H9 (cell line): ENCODE data around the gene NECAP2. TPM values are rescaled to one million over a fixed set of nuclear protein-coding genes. Genes with fewer than 3 reads are reported as not detected.

Source experiments
- DNase-seq: peaks from one replicate; pipeline ENCODE4 v3.0.0-alpha.2; 2017
- H2AFZ ChIP-seq: one replicate; pipeline ENCODE4 v1.6.1; 2013; ENCODE audit warnings: mild to moderate bottlenecking, low read length, control low read depth, moderate library complexity
- H2AK5ac ChIP-seq: 2 replicates; pipeline ENCODE4 v1.6.1; 2013; ENCODE audit warnings: low read length, control low read depth, mixed read lengths; ENCODE audit not compliant: insufficient read length
- H2BK120ac ChIP-seq: one replicate; pipeline ENCODE4 v1.6.1; 2013; ENCODE audit warnings: low read depth, mild to moderate bottlenecking, low read length, control low read depth, inconsistent platforms; ENCODE audit not compliant: poor library complexity, severe bottlenecking
- H2BK12ac ChIP-seq: 2 replicates; pipeline ENCODE4 v1.6.1; 2013; ENCODE audit warnings: low read length, control low read depth, mixed read lengths, low read depth; ENCODE audit not compliant: insufficient read length
- H2BK15ac ChIP-seq: 2 replicates; pipeline ENCODE4 v1.6.1; 2013; ENCODE audit warnings: low read depth, low read length, control low read depth
- H2BK20ac ChIP-seq: one replicate; pipeline ENCODE4 v1.6.1; 2013; ENCODE audit warnings: low read depth, mild to moderate bottlenecking, low read length, control low read depth, inconsistent platforms; ENCODE audit not compliant: poor library complexity, severe bottlenecking
- H2BK5ac ChIP-seq: 2 replicates; pipeline ENCODE4 v1.6.1; 2013; ENCODE audit warnings: low read length, control low read depth, mixed read lengths; ENCODE audit not compliant: insufficient read length
- H3K14ac ChIP-seq: 2 replicates; pipeline ENCODE4 v1.6.1; 2013; ENCODE audit warnings: low read length, control low read depth; ENCODE audit not compliant: insufficient read depth
- H3K18ac ChIP-seq: 2 replicates; pipeline ENCODE4 v1.6.1; 2013; ENCODE audit warnings: low read depth, mild to moderate bottlenecking, mixed read lengths, low read length, control low read depth; ENCODE audit not compliant: insufficient read length
- H3K23ac ChIP-seq: 2 replicates; pipeline ENCODE4 v1.6.1; 2013; ENCODE audit warnings: low read length, control low read depth, mixed read lengths, low read depth; ENCODE audit not compliant: insufficient read length
- H3K23me2 ChIP-seq: 2 replicates; pipeline ENCODE4 v1.6.1; 2013; ENCODE audit warnings: low read depth, mild to moderate bottlenecking, mixed read lengths, low read length, control low read depth; ENCODE audit not compliant: insufficient read length, poor library complexity, severe bottlenecking
- H3K27ac ChIP-seq: 2 replicates; pipeline ENCODE4 v1.5.1; 2013; ENCODE audit warnings: low read length, control low read depth, mixed read lengths, low read depth; ENCODE audit not compliant: insufficient read length
- H3K27me3 ChIP-seq: 2 replicates; pipeline ENCODE4 v1.6.1; 2013; ENCODE audit warnings: low read length, control low read depth, inconsistent platforms; ENCODE audit not compliant: insufficient read depth
- H3K4ac ChIP-seq: 2 replicates; pipeline ENCODE4 v1.6.1; 2013; ENCODE audit warnings: low read depth, mild to moderate bottlenecking, control low read depth, inconsistent platforms, low read length, moderate library complexity
- H3K4me1 ChIP-seq: 2 replicates; pipeline ENCODE4 v1.6.1; 2013; ENCODE audit warnings: low read length, control low read depth, inconsistent platforms; ENCODE audit not compliant: insufficient read depth
- H3K4me2 ChIP-seq: 2 replicates; pipeline ENCODE4 v1.6.1; 2013; ENCODE audit warnings: low read length, control low read depth, mixed read lengths; ENCODE audit not compliant: insufficient read length, insufficient read depth
- H3K56ac ChIP-seq: 2 replicates; pipeline ENCODE4 v1.6.1; 2013; ENCODE audit warnings: low read depth, mild to moderate bottlenecking, mixed read lengths, low read length, control low read depth; ENCODE audit not compliant: insufficient read length
- H3K79me1 ChIP-seq: 2 replicates; pipeline ENCODE4 v1.6.1; 2013; ENCODE audit warnings: low read depth, mild to moderate bottlenecking, moderate library complexity, low read length, control low read depth, inconsistent platforms; ENCODE audit not compliant: insufficient read depth, poor library complexity, severe bottlenecking
- H3K79me2 ChIP-seq: 2 replicates; pipeline ENCODE4 v1.6.1; 2013; ENCODE audit warnings: low read length, control low read depth, inconsistent platforms; ENCODE audit not compliant: insufficient read depth
- H3K9ac ChIP-seq: 2 replicates; pipeline ENCODE4 v1.6.1; 2013; ENCODE audit warnings: low read length, control low read depth, mixed read lengths; ENCODE audit not compliant: insufficient read length; ENCODE audit errors: extremely low read depth
- H3K9me3 ChIP-seq: one replicate; pipeline ENCODE4 v1.6.1; 2013; ENCODE audit warnings: low read depth, low read length, inconsistent platforms; ENCODE audit not compliant: control insufficient read depth
- H3T11ph ChIP-seq: one replicate; pipeline ENCODE4 v1.6.1; 2013; ENCODE audit warnings: mild to moderate bottlenecking, low read length, control low read depth, inconsistent platforms
- H4K20me1 ChIP-seq: one replicate; pipeline ENCODE4 v1.6.1; 2013; ENCODE audit not compliant: control insufficient read depth, insufficient read length, insufficient read depth
- H4K5ac ChIP-seq: 2 replicates; pipeline ENCODE4 v1.6.1; 2013; ENCODE audit warnings: low read depth, mild to moderate bottlenecking, mixed read lengths, low read length, control low read depth; ENCODE audit not compliant: insufficient read length
- H4K8ac ChIP-seq: replicated peaks from 2 replicates; pipeline ENCODE4 v1.6.1; 2013; ENCODE audit warnings: low read length, control low read depth, mixed read lengths, low read depth; ENCODE audit not compliant: insufficient read length
- H4K91ac ChIP-seq: 2 replicates; pipeline ENCODE4 v1.6.1; 2013; ENCODE audit warnings: low read depth, mild to moderate bottlenecking, moderate library complexity, mixed read lengths, low read length, control low read depth; ENCODE audit not compliant: insufficient read length
- H3K27ac Mint-ChIP-seq, 3 experiments: 2 replicates in 2 of 3; 3 replicates in 1 of 3; pipeline ENCODE4 v1.8.0; 2020 to 2021; ENCODE audit warnings: mixed read lengths in 3 of 3, mild to moderate bottlenecking in 1 of 3, moderate library complexity in 1 of 3
- H3K27me3 Mint-ChIP-seq: 2 replicates; pipeline ENCODE4 v1.8.0; 2021; ENCODE audit warnings: low read depth, mild to moderate bottlenecking, moderate library complexity, mixed read lengths
- H3K36me3 Mint-ChIP-seq, 3 experiments: 2 replicates in 2 of 3; 3 replicates in 1 of 3; pipeline ENCODE4 v1.8.0; 2020 to 2021; ENCODE audit warnings: low read depth in 3 of 3, mixed read lengths in 3 of 3; ENCODE audit not compliant: insufficient read depth in 1 of 3
- H3K4me1 Mint-ChIP-seq, 2 experiments: 2 replicates each; pipeline ENCODE4 v1.8.0; 2020; ENCODE audit warnings: mixed read lengths in 2 of 2
- H3K4me3 Mint-ChIP-seq, 2 experiments: 2 replicates in 1 of 2; 3 replicates in 1 of 2; pipeline ENCODE4 v1.8.0; 2020 to 2021; ENCODE audit warnings: mild to moderate bottlenecking in 2 of 2, mixed read lengths in 2 of 2, moderate library complexity in 1 of 2
- H3K9me3 Mint-ChIP-seq, 2 experiments: 2 replicates in 1 of 2; 3 replicates in 1 of 2; pipeline ENCODE4 v1.8.0; 2020; ENCODE audit warnings: mild to moderate bottlenecking in 2 of 2, mixed read lengths in 2 of 2, moderate library complexity in 1 of 2
- CTCF ChIP-seq: fragments of 200-600 bp; sonication (generic); conservative IDR thresholded peaks from 3 replicates; pipeline ENCODE4 v1.8.0; 2021; ENCODE audit warnings: antibody characterized with exemption, mild to moderate bottlenecking
- WGBS: extraction: QIAGEN DNeasy Blood & Tissue Kit; methylation state at CpG from one replicate; pipeline ENCODE4 v1.1.7; 2013; ENCODE audit warnings: missing lambda C conversion rate, low lambda C conversion rate, mixed read lengths; ENCODE audit not compliant: insufficient read length; ENCODE audit errors: extremely low coverage; 5-methylcytosine and 5-hydroxymethylcytosine counted together
- total RNA-seq: library from RNA; stranded (reverse); gene quantifications from 2 replicates; pipeline ENCODE4 v1.2.1, GENCODE V29; 2021

The NECAP2 gene
- total RNA-seq, 1 experiment from 2014 or later: 33.2 TPM

DNA sequence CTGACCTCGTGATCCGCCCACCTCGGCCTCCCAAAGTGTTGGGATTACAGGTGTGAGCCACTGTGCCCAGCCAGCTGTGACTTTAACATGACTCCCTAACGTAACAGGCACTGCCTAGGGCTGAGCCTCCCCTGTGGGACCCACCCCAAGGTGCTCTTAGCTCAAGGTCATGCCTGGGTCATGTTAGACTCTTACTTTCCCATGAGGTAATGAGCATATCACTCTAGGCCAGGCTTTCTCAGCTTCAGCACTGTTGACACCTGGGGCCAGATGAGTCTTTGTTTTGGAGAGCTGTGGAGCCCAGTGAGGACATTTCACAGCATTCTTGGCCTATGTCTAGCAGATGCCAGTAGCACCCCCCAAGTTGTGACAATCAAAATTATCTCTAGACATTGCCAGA is 4.5 kb downstream of the NECAP2 start:
- Histone ChIP-seq H2BK20ac (no peak overlapping the region), H3K4ac (no peak overlapping the region), H3K27ac (no peak overlapping the region), H3T11ph (no peak overlapping the region), H3K14ac (no peak overlapping the region), H4K5ac (no peak overlapping the region), H3K18ac (no peak overlapping the region), H3K79me2 (peaks cover 2% of the 10 kb centered on the region), H3K27me3 (no peaks in the 10 kb centered on the region), H2BK5ac (no peak overlapping the region), H3K4me2 (no peak overlapping the region), H3K79me1 (no peaks in the 10 kb centered on the region), H2AK5ac (no peak overlapping the region), H3K56ac (no peak overlapping the region), H3K9me3 (no peaks in the 10 kb centered on the region), H4K8ac (no peak overlapping the region), H4K20me1 (no peaks in the 10 kb centered on the region), H3K23ac (no peak overlapping the region), H4K91ac (no peak overlapping the region), H2BK15ac (no peak overlapping the region), H2AFZ (no peak overlapping the region), H2BK120ac (no peak overlapping the region), H3K23me2 (peaks cover 6% of the 10 kb centered on the region), H3K9ac (no peak overlapping the region), H2BK12ac (no peak overlapping the region), H3K4me1 (no peaks in the 10 kb centered on the region)
- Mint-ChIP-seq H3K27ac (no peak overlapping the region), H3K36me3 (peaks cover 9 to 52% (median 47%) of the 10 kb centered on the region in 3 experiments; a peak in 6 of 7 replicates), H3K4me1 (peaks cover 5 to 10% of the 10 kb centered on the region in 2 experiments), H3K9me3 (no peaks in the 10 kb centered on the region), H3K27me3 (peaks cover 5% of the 10 kb centered on the region), H3K4me3 (no peak overlapping the region)
- whole genome bisulfite sequencing: no CpG with 5 or more reads among the region's 4 CpGs
- DNase-seq: no peak
- no peak for TF ChIP-seq CTCF
